ENCODE results near the gene EIF3K.

The EIF3K gene

GRCh38 chr19:38684078-38684861 is 65.3 kb downstream of the EIF3K start (continued):
- no peak for TF ChIP-seq ZFP37 (tag by site-specific recombination; IDR thresholded peaks at IDR 0.05)
- peak; percentile 99 for TF ChIP-seq FEZF1 (tag by site-specific recombination; IDR thresholded peaks at IDR 0.05)
- TF ChIP-seq ZBTB49 (tag by site-specific recombination; IDR thresholded peaks at IDR 0.05; ENCODE audit: low read depth), result no peak
- no peak for TF ChIP-seq ZNF169 (tag by site-specific recombination; IDR thresholded peaks at IDR 0.05)
- TF ChIP-seq GLI2 (tag by site-specific recombination; IDR thresholded peaks at IDR 0.05; ENCODE audit: borderline replicate concordance, low read depth), result no peak; the same call in 1 of the 2 replicates
- peak; percentile 56 for TF ChIP-seq ZNF639 (tag by site-specific recombination; IDR thresholded peaks at IDR 0.05)
- TF ChIP-seq ZFHX2 (tag by site-specific recombination; conservative IDR thresholded peaks at IDR 0.05), result peak; percentile 56
- TF ChIP-seq ZNF626 (tag by site-specific recombination; IDR thresholded peaks at IDR 0.05), result no peak
- TF ChIP-seq CTCF (tag by site-specific recombination; IDR thresholded peaks at IDR 0.05), result no peak
- TF ChIP-seq ZNF133 (tag by site-specific recombination; IDR thresholded peaks at IDR 0.05), result 0 out of 2 replicates have a peak, but pooled peaks have one; percentile 35
- TF ChIP-seq SCRT2 (tag by site-specific recombination; IDR thresholded peaks at IDR 0.05), result no peak
- no peak for TF ChIP-seq ZNF433 (tag by site-specific recombination; IDR thresholded peaks at IDR 0.05; ENCODE audit: low read depth)
- peak; percentile 83 for TF ChIP-seq ZNF843 (tag by site-specific recombination; IDR thresholded peaks at IDR 0.05)
- 0 out of 2 replicates have a peak, but pooled peaks have one; percentile 6 for TF ChIP-seq SCRT1 (tag by site-specific recombination; IDR thresholded peaks at IDR 0.05; ENCODE audit: borderline replicate concordance)
- no peak for TF ChIP-seq ZNF658 (tag by site-specific recombination; IDR thresholded peaks at IDR 0.05)
- no peak for TF ChIP-seq ZNF175 (tag by site-specific recombination; IDR thresholded peaks at IDR 0.05)
- TF ChIP-seq ZNF302 (tag by site-specific recombination; IDR thresholded peaks at IDR 0.05; ENCODE audit: low read depth), result 0 out of 2 replicates have a peak, but pooled peaks have one; percentile 40
- TF ChIP-seq ZNF670 (tag by site-specific recombination; IDR thresholded peaks at IDR 0.05; ENCODE audit: low read depth), result no peak
- TF ChIP-seq ZBTB6 (tag by site-specific recombination; IDR thresholded peaks at IDR 0.05), result peak; percentile 22; the same call in 1 of the 2 replicates
- TF ChIP-seq ZNF521 (tag by site-specific recombination; IDR thresholded peaks at IDR 0.05), result no peak
- peak; percentile 82 for TF ChIP-seq KLF9 (tag by site-specific recombination; IDR thresholded peaks at IDR 0.05; ENCODE audit: low read depth)
- TF ChIP-seq ZNF623 (tag by site-specific recombination; IDR thresholded peaks at IDR 0.05), result peak; percentile 21; the same call in 1 of the 2 replicates
- no peak for TF ChIP-seq ZNF174 (tag by site-specific recombination; IDR thresholded peaks at IDR 0.05)
- TF ChIP-seq GLI4 (tag by site-specific recombination; IDR thresholded peaks at IDR 0.05), result no peak
- 0 out of 2 replicates have a peak, but pooled peaks have one; percentile 42 for TF ChIP-seq ZBTB1 (tag by site-specific recombination; IDR thresholded peaks at IDR 0.05)
- peak; percentile 94 for TF ChIP-seq ZBTB8A (tag by site-specific recombination; IDR thresholded peaks at IDR 0.05)
- no peak; the same call in 1 of the 2 replicates for TF ChIP-seq ZNF785 (tag by site-specific recombination; IDR thresholded peaks at IDR 0.05)
- TF ChIP-seq ZNF280C (tag by site-specific recombination; IDR thresholded peaks at IDR 0.05), result no peak
- peak; percentile 98 for TF ChIP-seq ZNF366 (tag by site-specific recombination; conservative IDR thresholded peaks at IDR 0.05)

Data from HEK293 (cell line).